Measurements from ENCODE around the gene TUBA4B. TPM values are rescaled to one million over a fixed set of nuclear protein-coding genes. Genes with fewer than 3 reads are reported as not detected.
A peak's percentile ranks its signal among the peaks of the same experiment; 100 is the strongest.

The TUBA4B gene
- total RNA-seq, 1 donor from 2014 or later = not detected

DNA sequence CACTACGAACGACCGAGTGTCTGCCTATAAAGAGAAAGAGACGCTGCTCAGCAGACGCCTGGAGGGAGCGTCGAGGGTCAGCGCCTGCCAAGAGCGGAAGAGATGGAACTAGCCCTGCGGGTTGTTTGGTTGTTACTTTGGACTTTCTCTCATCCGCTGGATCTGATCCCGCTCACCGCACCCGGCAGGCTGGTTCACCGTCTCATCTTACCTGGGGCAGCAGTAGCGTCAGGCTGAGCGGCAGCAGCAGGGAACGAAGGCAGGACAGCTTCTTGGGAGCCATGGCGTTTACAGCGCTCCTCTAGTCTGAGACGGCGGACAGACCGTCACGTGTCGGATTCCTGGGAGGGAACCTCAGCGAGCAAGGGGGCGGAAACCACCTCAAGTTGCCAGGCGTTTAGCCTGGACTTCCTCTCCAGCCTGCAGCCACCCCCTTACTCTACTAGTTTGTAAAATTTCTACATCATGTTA lies 9.7 kb upstream of the TUBA4B start:
- TF ChIP-seq, protein P1, sequence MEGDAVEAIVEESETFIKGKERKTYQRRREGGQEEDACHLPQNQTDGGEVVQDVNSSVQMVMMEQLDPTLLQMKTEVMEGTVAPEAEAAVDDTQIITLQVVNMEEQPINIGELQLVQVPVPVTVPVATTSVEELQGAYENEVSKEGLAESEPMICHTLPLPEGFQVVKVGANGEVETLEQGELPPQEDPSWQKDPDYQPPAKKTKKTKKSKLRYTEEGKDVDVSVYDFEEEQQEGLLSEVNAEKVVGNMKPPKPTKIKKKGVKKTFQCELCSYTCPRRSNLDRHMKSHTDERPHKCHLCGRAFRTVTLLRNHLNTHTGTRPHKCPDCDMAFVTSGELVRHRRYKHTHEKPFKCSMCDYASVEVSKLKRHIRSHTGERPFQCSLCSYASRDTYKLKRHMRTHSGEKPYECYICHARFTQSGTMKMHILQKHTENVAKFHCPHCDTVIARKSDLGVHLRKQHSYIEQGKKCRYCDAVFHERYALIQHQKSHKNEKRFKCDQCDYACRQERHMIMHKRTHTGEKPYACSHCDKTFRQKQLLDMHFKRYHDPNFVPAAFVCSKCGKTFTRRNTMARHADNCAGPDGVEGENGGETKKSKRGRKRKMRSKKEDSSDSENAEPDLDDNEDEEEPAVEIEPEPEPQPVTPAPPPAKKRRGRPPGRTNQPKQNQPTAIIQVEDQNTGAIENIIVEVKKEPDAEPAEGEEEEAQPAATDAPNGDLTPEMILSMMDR (IDR thresholded peaks at IDR 0.05; ENCODE audit: unreplicated experiment) = no peak
- no peak for DNase-seq (ENCODE audit: low spot score, unreplicated experiment)
- peak overlapping the region; percentile 47 for H3K4me3 Mint-ChIP-seq (ENCODE audit: low read depth)
- peaks cover 8% of the 10 kb centered on the region for H3K4me1 Mint-ChIP-seq (ENCODE audit: low read depth)
- no peaks in the 10 kb centered on the region for H3K27me3 Mint-ChIP-seq
- peak overlapping the region; percentile 41 for H3K27ac Mint-ChIP-seq
- no peaks in the 10 kb centered on the region for H3K36me3 Mint-ChIP-seq (ENCODE audit: insufficient read depth)
- no peaks in the 10 kb centered on the region for H3K9me3 Mint-ChIP-seq (ENCODE audit: low read depth)

DNA sequence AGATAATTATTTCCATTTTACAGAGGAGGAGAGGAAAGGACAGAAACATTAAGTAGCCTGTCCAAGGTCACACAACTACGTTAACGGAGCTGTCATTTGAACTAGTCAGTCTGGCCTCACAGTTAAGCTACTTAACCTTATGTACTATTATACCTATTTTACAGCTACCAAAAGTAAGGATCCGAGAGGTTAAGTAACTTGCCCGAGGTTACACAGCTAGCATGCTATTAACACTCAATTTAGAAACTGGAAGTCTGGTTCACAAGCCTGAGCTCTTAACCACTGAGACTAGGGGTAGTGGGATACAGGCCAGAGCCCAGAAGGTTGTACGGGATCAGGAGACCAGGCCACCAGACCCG lies 8.3 kb upstream of the TUBA4B start:
- peaks cover 19% of the 10 kb centered on the region for H3K4me1 Mint-ChIP-seq (ENCODE audit: low read depth)
- TF ChIP-seq, protein P1 (IDR thresholded peaks at IDR 0.05; ENCODE audit: unreplicated experiment) = no peak
- H3K9me3 Mint-ChIP-seq (ENCODE audit: low read depth) = no peaks in the 10 kb centered on the region
- H3K27ac Mint-ChIP-seq = peak overlapping the region; percentile 99
- H3K36me3 Mint-ChIP-seq (ENCODE audit: insufficient read depth) = no peaks in the 10 kb centered on the region
- H3K27me3 Mint-ChIP-seq = no peaks in the 10 kb centered on the region
- H3K4me3 Mint-ChIP-seq (ENCODE audit: low read depth) = peak overlapping the region; percentile 89
- DNase-seq (ENCODE audit: low spot score, unreplicated experiment) = no peak

DNA sequence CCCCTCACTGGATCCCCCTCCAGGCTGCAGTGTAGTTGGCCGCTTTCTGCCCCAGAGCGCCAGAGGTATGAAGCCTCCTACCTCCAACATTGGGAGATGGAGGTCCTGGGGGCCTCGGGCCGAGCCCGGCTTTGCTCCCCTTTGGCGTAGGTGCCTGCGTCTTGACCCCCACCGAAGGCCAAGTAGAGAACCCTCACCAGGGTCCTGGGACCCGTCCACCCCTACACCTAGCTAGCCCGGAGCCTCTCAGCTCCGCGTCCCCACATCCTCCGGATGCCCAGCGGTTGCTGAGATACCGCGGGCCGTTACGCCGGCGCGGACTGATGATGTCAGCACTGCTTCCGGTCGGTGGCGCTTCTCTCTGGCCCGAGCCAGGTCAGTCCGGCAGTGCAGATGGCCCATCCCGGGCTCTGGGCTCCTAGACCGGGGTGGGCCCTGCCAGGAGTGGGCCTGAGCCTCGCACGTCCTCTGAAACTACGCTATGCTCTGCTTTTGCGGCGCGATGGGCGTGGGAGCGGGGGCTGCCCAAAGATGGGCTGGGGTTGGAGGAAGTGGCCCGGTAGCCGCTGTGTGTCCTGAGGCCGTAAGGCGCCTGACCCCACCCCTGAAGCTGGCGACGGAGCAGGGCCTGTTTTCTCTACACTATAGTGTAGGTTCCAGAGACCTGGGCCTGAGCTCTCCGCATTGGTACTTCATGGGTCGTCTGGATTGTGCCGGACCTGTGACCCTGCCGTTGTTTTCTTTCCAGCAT lies 7.7 kb upstream of the TUBA4B start, which contains the start of the genes GLB1L and STK16:
Gene GLB1L (minus strand): TSS at position 297 of the 751 bp plus-strand sequence. CDS start 1,871 bp downstream, outside the sequence.
Gene STK16 (plus strand): TSS at position 332 of the 751 bp plus-strand sequence. CDS start 521 bp downstream, outside the sequence.
- peak; percentile 93 for DNase-seq (ENCODE audit: low spot score, unreplicated experiment)
- H3K4me3 Mint-ChIP-seq (ENCODE audit: low read depth) = peak within 1 kb of the TSS; percentile 89
- no peaks in the 10 kb centered on the region for H3K9me3 Mint-ChIP-seq (ENCODE audit: low read depth)
- no peaks in the 10 kb centered on the region for H3K36me3 Mint-ChIP-seq (ENCODE audit: insufficient read depth)
- H3K4me1 Mint-ChIP-seq (ENCODE audit: low read depth) = peaks cover 21% of the 10 kb centered on the region
- TF ChIP-seq, protein P1 (IDR thresholded peaks at IDR 0.05; ENCODE audit: unreplicated experiment) = no peak
- H3K27ac Mint-ChIP-seq = peak within 1 kb of the TSS; percentile 99
- H3K27me3 Mint-ChIP-seq = no peaks in the 10 kb centered on the region

DNA sequence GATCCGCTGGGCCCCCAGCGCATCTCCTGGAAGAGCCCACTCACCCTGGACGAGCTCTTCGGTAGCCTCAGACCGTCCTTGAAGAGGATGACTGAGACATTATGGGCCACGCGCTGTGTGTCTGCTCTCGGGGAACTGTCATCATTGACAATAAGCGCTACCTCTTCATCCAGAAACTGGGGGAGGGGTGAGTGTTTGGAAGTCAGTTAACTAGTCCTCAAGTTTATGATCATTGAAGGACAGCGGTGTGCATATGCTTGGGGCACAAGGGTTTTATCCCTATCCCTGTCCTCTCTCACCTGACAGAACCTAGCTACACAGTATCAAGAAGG lies 7.2 kb upstream of the TUBA4B start:
- peaks cover 3% of the 10 kb centered on the region for H3K27me3 Mint-ChIP-seq
- H3K27ac Mint-ChIP-seq = peak overlapping the region; percentile 99
- no peaks in the 10 kb centered on the region for H3K36me3 Mint-ChIP-seq (ENCODE audit: insufficient read depth)
- no peak for DNase-seq (ENCODE audit: low spot score, unreplicated experiment)
- TF ChIP-seq, protein P1 (IDR thresholded peaks at IDR 0.05; ENCODE audit: unreplicated experiment) = no peak
- peak overlapping the region; percentile 89 for H3K4me3 Mint-ChIP-seq (ENCODE audit: low read depth)
- H3K4me1 Mint-ChIP-seq (ENCODE audit: low read depth) = peaks cover 21% of the 10 kb centered on the region
- H3K9me3 Mint-ChIP-seq (ENCODE audit: low read depth) = no peaks in the 10 kb centered on the region

DNA sequence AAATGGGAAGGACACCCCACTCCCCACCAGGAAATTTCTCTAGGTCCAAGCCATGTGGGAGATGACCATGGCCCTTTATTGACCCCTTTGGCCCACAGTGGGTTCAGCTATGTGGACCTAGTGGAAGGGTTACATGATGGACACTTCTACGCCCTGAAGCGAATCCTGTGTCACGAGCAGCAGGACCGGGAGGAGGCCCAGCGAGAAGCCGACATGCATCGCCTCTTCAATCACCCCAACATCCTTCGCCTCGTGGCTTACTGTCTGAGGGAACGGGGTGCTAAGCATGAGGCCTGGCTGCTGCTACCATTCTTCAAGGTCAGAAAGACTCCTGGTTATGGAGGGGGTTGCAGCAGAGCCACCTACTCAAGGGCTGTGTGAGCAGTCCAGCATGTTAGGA lies 6.5 kb upstream of the TUBA4B start:
- TF ChIP-seq, protein P1 (IDR thresholded peaks at IDR 0.05; ENCODE audit: unreplicated experiment) = no peak
- no peak for DNase-seq (ENCODE audit: low spot score, unreplicated experiment)
- Mint-ChIP-seq H3K36me3 (ENCODE audit: insufficient read depth) (no peaks in the 10 kb centered on the region), H3K4me1 (ENCODE audit: low read depth) (peaks cover 21% of the 10 kb centered on the region), H3K4me3 (ENCODE audit: low read depth) (peak overlapping the region; percentile 89), H3K27me3 (peaks cover 9% of the 10 kb centered on the region), H3K9me3 (ENCODE audit: low read depth) (no peaks in the 10 kb centered on the region), H3K27ac (no peak overlapping the region)

All from progenitor cell of endocrine pancreas (in vitro differentiated cells).